ENCODE data around the gene METRN.

DNA sequence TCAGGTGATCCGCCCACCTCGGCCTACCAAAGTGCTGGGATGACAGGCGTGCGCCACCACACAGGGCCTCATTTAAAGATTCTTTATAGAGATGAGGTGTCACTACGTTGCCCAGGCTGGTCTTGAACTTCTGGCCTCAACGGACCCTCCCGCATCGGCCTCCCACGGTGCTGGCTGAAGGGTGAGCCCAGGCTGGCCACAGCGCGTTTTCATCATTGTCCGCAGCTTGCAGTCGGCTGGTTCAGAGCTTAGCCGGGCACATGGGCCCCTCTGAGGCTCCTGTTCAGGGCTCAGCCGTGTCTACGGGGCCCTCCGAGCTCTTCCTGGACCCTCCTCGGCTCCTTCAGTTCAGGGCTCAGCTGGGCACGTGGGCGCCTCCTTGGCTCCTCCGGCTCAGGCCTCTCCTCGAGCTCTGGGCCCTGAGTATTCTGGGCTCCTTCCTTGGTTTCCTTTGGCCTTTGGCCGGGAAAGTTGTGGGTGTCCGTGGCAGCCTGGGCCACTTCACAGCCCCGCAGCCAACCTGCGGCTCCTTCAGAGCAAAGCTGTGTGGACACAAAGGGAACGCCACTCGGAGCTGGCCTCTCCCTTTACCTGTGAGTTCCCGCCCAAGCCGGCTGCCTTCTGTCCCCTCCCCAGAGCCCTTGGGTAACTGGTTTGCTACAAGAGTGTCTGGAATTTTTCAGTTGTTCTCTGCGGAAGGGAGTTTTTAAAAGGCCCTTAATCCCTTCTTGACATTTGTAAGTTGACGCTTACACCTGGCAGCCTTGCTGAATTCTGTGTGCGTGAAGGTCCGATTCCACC is 44.4 kb downstream of the METRN start:
- TF ChIP-seq, protein P1, sequence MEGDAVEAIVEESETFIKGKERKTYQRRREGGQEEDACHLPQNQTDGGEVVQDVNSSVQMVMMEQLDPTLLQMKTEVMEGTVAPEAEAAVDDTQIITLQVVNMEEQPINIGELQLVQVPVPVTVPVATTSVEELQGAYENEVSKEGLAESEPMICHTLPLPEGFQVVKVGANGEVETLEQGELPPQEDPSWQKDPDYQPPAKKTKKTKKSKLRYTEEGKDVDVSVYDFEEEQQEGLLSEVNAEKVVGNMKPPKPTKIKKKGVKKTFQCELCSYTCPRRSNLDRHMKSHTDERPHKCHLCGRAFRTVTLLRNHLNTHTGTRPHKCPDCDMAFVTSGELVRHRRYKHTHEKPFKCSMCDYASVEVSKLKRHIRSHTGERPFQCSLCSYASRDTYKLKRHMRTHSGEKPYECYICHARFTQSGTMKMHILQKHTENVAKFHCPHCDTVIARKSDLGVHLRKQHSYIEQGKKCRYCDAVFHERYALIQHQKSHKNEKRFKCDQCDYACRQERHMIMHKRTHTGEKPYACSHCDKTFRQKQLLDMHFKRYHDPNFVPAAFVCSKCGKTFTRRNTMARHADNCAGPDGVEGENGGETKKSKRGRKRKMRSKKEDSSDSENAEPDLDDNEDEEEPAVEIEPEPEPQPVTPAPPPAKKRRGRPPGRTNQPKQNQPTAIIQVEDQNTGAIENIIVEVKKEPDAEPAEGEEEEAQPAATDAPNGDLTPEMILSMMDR (IDR thresholded peaks at IDR 0.05) = no peak
- TF ChIP-seq POLR2A (IDR thresholded peaks at IDR 0.05) = no peak

Data from vagina (tissue), 2 donors.